ENCODE data around the gene ERC2.
A peak's percentile ranks its signal among the peaks of the same experiment; 100 is the strongest.
"Not testable (repeated sequence)": the region's sequence is repeated elsewhere in the genome, so short reads cannot be mapped to it uniquely, and the experiment has no call there.

The ERC2 gene

GRCh38 chr3:56468184-56469106 is at the start of gene ERC2:
ERC2 (minus strand) TSS chr3:56468467.
- DNase-seq (ENCODE audit: low spot score): no peak
- no peak for TF ChIP-seq CTCF (IDR thresholded peaks at IDR 0.05; ENCODE audit: extremely low read depth, missing control alignments)

- TF ChIP-seq CTCF (IDR thresholded peaks at IDR 0.05; ENCODE audit: extremely low read depth, missing control alignments): no peak
- DNase-seq (ENCODE audit: low spot score): no peak
These were observed 34.5 kb upstream of the ERC2 start for GRCh38 chr3:56502738-56503137.

- not testable (repeated sequence) for DNase-seq (ENCODE audit: low spot score)
These were observed 28.1 kb upstream of the ERC2 start for GRCh38 chr3:56496376-56496775.

GRCh38 chr3:56494679-56495322 is 26.5 kb upstream of the ERC2 start:
- peak; percentile 96 for TF ChIP-seq CTCF (IDR thresholded peaks at IDR 0.05; ENCODE audit: extremely low read depth, missing control alignments)
- DNase-seq (ENCODE audit: low spot score): peak; percentile 87

GRCh38 chr3:56491566-56491965 is 23.3 kb upstream of the ERC2 start:
- no peak for TF ChIP-seq CTCF (IDR thresholded peaks at IDR 0.05; ENCODE audit: extremely low read depth, missing control alignments)
- no peak for DNase-seq (ENCODE audit: low spot score)

- DNase-seq (ENCODE audit: low spot score): no peak
- TF ChIP-seq CTCF (IDR thresholded peaks at IDR 0.05; ENCODE audit: extremely low read depth, missing control alignments): no peak
These were observed 20.7 kb upstream of the ERC2 start for GRCh38 chr3:56488812-56489600.

- no peak for DNase-seq (ENCODE audit: low spot score)
- TF ChIP-seq CTCF (IDR thresholded peaks at IDR 0.05; ENCODE audit: extremely low read depth, missing control alignments): no peak
These were observed 16.3 kb upstream of the ERC2 start for GRCh38 chr3:56484525-56485032.
